HG02798 (cell line): ENCODE results near the gene TTC9C.
"Not testable (repeated sequence)": the region's sequence is repeated elsewhere in the genome, so short reads cannot be mapped to it uniquely, and the experiment has no call there.

Experiments used
- ATAC-seq: cut with Tn5 transposase; IDR thresholded peaks from one replicate; pipeline ENCODE4 v1.9.1; 2021; ENCODE audit warnings: mild to moderate bottlenecking; ENCODE audit not compliant: unreplicated experiment, poor library complexity

The TTC9C gene, protein sequence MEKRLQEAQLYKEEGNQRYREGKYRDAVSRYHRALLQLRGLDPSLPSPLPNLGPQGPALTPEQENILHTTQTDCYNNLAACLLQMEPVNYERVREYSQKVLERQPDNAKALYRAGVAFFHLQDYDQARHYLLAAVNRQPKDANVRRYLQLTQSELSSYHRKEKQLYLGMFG

DNA sequence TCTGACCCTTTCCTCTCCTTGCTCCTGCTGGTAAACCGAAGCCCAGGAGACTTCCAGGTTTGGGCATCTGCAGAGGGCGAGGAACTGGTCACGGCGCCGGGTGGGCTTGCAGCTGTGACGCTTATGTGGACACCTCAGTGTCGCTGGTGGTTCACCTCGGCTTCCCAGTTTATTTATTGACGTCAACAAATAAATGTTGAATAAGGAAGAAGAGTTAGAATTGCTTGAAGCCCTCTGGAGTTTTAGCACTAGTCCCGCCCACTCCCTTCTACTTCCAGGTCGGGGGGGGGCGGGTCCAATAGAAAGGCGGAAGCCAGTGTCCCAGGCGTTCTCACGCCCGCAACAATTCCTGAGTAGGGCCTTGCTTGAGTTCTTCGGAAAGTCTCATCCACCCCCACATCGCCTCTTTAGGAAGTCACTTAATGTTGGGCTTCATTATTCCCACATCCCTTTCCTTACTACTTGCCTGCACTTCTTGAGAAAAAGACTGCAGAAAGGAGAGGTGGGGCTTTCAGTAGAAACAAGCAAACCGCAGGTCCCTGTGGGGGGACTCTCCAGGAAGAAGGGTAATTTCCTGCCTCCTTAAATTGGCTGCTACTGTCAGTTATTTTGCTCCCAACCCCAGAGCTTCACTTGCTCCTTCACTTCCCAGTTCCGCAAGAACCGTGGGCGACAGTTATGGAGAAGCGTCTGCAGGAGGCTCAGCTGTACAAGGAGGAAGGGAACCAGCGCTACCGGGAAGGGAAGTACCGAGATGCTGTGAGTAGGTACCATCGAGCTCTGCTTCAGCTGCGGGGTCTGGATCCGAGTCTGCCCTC lies at the start of gene TTC9C:
TTC9C (plus strand) TSS at position 316 of the 818 bp plus-strand sequence; CDS start at position 679, 363 bp downstream.
- peak; percentile 12 for ATAC-seq

DNA sequence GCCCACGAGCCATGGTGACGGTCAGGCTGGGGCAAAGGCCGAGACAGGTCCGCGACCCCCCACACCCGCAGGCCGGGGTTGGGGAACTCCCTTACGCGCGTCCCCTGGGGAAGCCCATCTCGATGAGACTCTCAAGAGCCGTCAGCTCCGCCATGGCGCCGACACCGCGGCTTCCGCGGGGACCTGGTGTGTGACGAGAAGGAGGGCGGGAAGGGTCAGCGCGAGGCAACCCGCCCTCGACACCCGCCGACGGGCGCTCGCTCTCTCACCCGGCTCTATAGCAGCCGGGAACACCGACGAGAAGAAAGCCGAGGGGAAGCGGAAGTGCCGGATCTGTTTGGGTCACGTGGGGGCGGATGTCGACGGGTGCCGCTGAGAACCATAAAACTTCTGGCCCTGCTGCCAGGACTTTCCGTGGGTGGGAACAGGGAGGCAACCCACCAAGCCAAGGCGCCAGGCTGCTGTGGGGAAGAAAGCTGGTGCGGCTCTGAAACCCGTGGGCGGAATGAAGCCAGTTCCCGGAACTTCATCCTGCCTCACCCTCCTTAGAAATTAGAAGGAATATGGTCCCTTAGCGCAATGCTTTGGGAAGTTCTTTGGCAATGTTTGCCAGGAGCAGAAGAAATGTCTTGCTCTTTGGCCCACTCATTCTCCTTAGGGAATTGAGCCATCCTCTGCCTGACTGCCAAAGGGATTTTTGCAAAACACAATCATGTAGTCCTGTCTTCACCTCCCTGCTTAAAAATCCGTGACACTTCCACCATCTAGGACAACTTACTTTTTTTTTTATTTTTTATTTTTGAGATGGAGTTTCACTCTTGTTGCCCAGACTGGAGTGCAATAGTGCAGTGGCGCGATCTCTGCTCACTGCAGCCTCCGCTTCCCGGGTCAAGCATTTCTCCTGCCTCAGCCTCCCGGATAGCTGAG lies 49.3 kb upstream of the TTC9C start, which contains the start of gene UBXN1:
UBXN1 (minus strand) TSS at position 304 of the 927 bp plus-strand sequence; CDS start at position 154, 150 bp downstream.
- peak; percentile 80 for ATAC-seq

- ATAC-seq = peak; percentile 61
Observed at GRCh38 chr11:62680825-62681240, 47.5 kb upstream of the TTC9C start.

GRCh38 chr11:62682518-62682917 lies 45.8 kb upstream of the TTC9C start:
- no peak for ATAC-seq

DNA sequence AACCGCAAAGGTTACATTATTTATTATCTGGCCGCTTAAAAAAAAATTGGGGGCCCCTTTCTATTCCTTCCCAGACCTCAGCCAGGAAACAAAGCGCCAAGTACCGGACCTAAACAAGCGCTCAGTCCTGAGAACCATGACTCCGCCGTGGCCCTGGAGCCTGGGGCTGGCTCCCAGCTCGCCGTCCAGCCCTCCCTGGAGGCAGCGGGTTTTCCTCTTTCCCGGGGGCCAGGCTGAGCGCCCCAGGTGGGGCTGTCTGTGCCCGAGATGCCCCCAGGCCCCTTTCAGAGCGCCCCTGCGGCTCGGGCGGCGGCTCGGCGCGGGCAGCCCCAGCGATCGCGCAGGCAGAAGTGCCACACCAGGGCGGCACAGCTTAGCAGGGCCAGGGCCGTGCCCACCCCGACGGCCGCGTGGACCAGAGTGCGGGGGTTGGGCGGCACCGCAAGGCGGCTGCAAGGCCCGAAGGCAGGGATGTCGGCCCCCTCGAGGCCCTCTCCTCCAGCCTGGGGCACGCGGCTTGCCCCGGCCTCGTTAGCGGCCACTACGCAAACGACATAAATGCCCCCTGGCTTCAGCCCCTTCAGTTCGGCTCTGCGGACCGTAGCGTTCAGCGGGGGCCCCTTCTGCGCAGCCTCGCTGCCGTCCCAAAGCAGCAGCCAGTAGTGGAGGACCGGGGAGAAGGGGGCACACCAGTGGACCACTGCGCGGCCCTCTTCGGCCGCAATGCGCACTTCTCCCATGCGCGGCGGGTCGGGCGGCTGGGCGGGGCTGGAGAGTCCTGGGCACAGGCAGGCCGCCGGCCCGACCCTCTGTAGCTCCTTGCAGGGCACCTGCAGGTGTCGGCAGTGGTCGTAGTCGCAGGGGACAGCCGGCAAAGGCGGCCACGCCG lies 40.5 kb upstream of the TTC9C start:
- ATAC-seq = no peak

DNA sequence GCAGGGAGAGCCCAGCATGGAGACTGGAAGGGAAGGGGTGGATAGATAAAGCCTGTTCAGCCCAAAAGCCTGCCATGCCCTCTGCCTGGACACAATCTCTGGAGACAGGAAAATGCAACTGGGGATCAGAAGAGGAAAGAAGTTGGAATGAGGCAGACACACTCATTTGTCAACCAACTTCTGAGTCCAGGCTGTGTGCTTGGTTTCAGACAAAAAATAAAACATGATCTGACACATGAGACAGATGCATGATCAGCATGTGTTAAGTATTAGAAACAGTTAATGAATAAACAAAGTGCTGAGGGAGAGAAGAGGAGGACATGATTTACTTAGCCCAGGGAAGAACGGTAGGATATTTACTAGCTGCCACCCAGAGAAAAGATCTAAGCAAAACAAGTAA lies 39.8 kb upstream of the TTC9C start:
- ATAC-seq = no peak

GRCh38 chr11:62689421-62690183 lies 38.7 kb upstream of the TTC9C start, which contains the start of gene LRRN4CL:
LRRN4CL (minus strand) TSS chr11:62689530; CDS start chr11:62688508, 1,022 bp downstream.
- no peak for ATAC-seq

DNA sequence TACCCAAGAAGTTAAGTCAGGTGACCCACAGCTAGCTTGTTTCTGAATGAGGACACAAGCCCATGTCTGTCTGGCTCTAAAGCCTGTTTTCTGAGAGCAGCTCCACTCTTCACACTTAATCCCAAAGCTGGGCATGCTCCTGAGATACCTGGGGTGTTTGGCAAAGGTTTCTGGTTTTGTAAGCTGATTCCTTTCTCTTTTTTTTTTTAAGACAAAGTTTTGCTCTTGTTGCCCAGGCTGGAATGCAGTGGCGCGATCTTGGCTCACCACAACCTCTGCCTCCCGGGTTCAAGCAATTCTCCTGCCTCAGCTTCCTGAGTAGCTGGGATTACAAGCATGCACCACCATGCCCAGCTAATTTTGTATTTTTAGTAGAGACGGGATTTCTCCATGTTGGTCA lies 34.7 kb upstream of the TTC9C start:
- ATAC-seq = not testable (repeated sequence)

- ATAC-seq = no peak
Observed at GRCh38 chr11:62694455-62695167, 33.7 kb upstream of the TTC9C start.

DNA sequence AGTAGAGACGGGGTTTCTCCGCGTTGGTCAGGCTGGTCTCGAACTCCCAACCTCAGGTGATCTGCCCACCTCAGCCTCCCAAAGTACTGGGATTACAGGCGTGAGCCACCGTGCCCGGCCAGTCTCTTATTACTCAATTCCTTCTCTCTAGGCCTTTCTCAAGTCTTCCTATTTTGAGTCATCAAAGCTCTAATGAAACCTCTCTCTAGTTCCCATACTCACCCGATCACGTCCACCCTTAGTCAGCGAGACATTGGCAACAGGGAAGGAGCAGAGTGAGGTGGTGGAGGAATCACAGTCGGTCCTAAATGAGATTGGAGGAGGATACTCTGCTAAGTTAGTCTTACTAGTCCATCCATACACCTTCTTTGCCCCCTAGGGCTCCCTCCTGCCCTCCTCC lies 26.0 kb upstream of the TTC9C start:
- ATAC-seq = no peak

DNA sequence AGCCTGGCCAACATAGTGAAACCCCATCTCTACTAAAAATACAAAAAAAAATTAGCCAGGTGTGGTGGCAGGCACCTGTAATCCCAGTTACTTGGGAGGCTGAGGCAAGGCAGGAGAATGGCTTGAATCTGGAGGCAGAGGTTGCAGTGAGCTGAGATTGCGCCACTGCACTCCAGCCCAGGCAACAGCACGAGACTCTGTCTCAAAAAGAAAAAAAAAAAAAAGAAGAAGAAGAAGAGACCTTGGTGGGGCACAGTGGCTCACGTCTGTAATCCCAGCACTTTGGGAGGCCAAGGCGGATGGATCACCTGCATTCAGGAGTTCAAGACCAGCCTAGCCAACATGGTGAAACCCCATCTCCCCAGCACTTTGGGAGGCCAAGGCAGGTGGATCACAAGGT lies 24.4 kb upstream of the TTC9C start:
- ATAC-seq = not testable (repeated sequence)

DNA sequence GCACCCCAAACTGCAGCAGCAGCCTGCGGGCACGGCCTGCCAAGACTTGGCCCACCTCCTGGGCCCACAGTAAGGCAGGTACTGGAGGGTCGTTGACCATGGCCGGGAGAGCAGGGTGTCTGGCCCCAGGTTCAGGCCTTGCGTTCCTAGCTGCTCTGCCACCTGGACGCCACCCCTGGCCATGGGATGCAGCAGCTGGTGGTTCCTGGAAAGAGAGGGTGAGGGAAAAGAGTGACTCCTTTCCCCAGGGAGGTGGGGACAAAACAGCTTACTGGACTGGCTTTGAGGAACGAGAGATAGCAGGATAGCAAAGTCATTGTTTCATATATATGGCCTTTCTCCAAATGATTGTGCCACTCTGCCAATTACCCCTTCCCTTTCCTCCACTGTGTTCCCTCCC lies 22.9 kb upstream of the TTC9C start:
- ATAC-seq = no peak

DNA sequence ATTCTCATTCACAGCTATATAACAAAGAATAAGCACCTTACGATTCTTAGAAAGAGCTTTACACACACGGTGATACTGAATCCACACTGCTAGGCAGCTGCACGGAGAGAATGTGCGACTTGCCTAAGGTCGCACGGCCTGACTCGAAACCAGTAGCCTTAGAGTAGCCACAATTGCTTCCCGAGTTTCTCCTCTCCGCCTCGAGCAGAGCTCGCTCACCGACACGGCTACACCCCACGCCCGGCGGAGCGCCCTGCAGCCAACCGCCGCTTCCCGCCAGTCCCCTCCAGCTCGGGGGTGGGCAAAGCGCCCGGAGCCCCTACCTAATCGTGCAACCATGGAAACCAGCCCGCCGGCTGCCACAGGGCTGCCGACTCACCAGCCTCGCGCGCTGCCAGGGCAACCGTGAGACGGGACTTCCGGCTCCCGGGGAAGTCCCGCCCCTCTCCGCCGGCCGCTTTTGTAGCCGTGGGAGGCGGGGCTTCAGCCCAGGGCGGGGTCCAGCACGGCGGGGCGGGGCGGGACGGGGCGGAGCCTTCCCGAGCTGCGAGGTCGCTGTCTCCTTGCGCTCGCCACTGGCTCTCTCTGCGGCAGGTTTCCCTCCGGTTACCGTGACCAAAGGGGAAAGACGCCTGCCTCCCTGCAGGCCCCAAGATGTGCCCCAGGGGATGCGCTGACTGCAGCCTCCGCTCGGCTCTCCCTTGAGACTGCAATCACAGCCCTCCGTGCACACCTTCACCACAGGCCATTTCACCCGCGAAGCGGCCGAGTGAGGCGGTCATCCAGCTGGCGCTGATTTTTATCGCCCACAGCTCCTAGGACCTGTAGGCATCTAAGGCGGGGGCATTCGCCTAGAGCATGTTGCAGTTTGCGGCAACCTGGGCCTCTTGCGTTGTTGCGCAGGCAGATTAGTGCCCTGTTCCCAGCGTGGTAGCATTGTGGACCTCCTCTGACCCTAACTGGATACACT lies 22.1 kb upstream of the TTC9C start:
- peak; percentile 70 for ATAC-seq

DNA sequence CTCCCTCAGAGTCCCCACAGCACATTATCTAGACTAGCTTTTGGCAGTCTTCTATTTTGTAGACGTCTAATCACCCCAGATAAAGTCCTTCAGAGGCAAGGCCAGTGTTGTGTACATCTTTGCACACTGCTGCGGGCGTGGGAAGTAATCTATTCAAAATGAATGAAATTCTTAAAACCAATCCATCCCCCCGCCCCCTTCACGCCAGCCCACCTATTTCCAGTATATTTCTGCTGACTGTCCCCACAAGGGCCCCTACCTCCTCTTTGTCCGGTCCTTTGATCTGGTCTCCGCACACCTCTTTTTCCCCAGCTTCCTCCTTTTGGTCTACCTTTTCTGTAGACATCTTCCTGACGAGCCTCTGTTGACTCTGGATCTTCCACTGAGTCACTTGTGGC lies 21.4 kb upstream of the TTC9C start:
- ATAC-seq = no peak

- ATAC-seq = no peak
Observed at GRCh38 chr11:62707277-62707861, 20.9 kb upstream of the TTC9C start, which contains the start of the genes BSCL2 and GNG3. BSCL2 (minus strand) TSS chr11:62707424; CDS start chr11:62707195, 229 bp downstream. GNG3 (plus strand) TSS chr11:62707676; CDS start chr11:62708296, 620 bp downstream.

GRCh38 chr11:62708392-62708791 lies 19.9 kb upstream of the TTC9C start:
- no peak for ATAC-seq
